ENCODE measurements around the gene ANKRD65.
"Not testable (repeated sequence)": the region's sequence is repeated elsewhere in the genome, so short reads cannot be mapped to it uniquely, and the experiment has no call there.

ANKRD65 gene

DNA sequence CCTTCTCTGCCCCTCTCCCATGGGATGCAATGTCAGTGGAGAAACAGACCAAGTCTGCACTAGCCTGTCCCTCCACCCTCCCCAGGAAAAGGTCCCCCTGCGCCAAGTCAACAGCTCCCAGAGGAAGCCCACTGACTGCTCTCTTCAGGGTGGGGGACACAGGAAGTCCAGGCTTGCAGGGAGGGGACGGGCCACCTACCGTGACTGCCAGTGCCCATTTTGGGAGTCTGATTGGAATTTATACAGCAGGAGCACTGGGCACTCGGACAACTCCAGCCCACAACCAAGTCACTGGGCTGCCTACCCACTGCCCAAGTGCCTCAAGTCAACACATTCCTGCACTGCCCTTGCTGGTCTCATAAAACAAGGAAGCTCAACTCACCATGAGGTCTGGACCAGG, 28.1 kb downstream of the ANKRD65 start:
- no peak for DNase-seq

DNA sequence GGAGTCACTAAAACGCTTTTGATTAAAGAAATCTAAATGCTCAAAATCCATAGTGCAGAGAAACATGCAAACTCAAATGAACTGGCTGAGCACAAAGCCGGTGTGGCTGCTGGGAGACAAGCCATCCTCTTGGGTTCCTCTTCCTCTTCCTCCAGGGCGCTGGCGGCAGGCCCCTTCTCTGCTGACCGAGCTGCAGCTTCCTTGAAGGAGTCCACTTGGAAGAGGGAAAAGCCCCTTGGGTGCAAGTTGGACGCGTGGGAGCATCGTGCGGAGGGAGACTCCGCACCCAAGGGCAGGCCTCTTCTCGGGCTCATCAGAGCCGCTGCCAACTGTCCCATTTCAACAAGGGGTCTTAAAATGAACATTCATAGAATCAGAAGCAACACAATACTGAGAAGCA, 29.9 kb downstream of the ANKRD65 start:
- DNase-seq: no peak

DNA sequence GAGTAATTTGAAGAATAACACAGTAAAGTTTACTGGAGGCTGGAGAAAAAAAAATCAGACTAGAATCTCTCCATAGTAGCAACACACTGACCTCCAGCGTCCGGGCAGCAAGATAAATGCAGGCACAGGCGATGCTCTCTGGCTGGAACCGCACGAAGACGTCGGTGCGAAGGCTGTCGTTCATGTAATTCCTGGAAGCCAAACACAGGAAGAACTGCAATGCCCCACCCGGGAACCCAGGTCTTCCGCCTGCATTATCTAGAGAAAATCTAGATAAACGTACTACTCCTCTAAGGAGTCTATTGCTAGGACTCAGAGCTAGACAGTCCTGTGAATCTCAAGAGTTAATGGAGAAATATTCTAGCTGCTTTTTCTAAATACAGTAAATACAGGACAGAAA, 30.4 kb downstream of the ANKRD65 start:
- no peak for DNase-seq

DNA sequence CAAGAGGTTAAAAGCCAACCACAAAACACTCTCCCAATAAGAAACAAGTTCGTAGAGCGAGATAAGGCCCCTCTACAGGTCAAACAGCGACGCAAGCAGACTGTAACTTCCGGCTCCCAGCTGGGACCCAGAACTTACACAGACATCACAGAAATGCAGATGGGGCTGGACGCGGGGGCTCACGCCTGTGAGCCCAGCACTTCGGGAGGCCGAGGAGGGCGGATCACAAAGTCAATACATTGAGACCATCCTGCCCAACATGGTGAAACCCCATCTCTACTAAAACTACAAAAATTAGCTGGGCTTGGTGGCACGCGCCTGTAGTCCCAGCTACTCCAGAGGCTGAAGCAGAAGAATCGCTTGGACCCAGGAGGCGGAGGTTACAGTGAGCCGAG, 33.0 kb downstream of the ANKRD65 start:
- no peak for DNase-seq

DNA sequence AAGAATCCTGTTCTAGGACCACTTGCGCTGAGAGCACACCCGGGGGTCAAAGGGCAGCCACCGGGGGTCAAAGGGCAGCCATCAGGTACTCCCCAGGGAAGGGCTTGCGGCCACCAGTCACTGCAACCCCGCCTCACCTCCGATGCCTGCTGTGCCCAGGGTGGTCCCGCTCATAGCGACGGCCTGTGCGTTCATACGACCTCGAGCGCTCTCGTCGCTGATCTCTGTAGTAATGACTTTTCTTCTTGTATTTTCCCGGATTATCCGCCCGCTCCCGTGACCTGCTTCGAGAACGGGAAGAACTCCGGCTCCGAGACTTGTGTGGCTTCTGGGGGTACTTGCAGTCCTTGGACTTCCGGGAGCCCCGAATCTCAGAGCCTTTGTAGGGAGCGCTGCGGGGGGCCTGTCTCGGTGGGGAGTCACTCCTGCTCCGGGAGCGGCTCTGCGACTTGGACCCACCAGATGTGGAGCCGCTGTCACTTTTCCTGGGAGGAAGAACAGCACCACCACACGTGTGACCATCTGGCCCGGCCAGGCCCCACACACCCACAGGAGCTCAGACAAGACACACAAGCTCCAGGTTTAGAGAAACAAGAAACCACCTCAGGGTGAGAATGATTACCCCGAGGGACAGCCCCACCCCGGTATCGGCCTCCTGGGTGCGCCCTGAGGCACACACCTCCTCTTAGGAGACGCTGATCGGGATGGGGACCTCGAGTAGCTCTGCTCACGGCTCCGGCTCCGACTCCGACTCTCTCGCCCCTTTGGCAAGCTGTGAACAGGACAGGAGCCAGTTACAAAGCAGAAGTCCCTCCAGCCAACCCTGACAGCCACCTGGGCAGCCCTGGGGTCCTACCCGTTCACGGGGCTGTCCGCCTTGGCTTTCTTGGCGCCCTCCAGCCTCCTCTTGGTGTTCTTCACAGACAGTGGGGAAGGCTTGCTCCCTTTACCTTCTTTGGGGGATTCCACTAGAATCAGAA, 33.7 kb downstream of the ANKRD65 start:
- DNase-seq: no peak

DNA sequence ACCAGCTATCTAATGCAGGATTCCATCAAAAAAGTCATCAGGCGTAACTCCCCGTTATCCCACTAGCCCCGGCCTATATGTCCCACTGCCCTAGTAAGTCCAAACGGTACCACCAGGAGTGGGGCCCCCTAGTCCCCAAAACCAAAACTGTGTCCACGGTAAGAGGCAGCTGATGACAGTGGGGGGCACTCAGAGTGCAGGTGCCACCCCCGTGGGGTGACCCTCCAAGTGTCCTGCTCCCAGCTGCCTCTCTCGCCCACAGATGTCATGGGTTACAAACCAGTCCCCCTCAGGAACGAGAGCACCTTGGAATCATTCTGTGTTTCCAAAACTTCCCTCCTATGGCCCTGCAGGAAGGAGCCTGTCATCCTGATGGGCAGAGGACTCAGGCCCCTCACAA, 35.1 kb downstream of the ANKRD65 start:
- DNase-seq: no peak

DNA sequence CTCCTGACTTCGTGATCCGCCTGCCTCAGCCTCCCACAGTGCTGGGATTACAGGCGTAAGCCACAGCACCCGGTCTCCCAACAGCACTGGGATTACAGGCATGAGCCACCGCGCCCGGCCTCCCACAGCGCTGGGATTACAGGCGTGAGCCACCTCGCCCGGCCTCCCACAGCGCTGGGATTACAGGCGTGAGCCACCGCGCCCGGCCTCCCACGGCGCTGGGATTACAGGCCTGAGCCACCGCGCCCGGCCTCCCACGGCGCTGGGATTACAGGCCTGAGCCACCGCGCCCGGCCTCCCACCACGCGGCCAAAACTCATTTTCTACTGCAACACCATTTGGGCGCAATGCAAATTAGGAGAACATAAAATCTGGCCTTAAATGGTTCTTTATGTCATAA, 35.7 kb downstream of the ANKRD65 start:
- not testable (repeated sequence) for DNase-seq

DNA sequence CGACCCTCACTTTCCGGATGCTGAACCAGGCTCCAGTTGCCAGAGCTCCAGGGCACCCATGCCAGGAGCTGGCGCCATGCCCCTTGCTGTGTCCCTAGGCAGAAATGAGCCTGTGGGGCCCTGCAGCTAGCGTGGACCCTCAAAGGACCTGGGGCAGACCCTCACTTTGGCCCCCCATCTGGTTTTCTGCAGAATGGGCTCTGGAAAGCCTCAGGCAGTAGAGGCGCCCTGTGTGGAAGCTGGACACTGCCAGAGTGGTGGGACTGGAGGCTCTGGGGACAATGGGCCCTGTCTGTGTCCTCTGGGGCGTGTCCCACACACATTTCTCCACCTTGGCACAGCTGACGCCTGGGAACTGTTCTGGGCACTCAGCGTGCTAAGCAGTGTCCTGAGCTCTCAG, 39.8 kb downstream of the ANKRD65 start:
- no peak for DNase-seq

DNA sequence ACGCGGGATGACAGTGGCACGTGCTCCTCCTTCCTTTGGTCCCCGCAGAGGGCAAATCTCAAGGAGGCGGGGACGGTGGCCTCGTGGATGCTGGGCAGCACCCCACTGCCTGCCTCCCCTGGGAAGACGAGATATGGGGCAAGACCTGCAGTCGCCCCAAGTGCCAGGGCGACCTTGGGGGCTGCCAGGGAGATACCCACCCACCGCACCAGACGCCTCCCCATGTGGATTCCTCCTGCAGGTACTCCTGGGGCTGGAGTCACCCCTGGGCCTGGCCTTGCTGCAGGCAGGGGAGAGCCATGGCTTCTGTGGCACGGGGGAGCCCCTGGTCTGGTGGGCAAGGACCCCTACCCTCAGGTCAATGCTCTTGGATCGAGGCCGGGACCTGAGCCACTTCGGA, 40.2 kb downstream of the ANKRD65 start:
- no peak for DNase-seq

DNA sequence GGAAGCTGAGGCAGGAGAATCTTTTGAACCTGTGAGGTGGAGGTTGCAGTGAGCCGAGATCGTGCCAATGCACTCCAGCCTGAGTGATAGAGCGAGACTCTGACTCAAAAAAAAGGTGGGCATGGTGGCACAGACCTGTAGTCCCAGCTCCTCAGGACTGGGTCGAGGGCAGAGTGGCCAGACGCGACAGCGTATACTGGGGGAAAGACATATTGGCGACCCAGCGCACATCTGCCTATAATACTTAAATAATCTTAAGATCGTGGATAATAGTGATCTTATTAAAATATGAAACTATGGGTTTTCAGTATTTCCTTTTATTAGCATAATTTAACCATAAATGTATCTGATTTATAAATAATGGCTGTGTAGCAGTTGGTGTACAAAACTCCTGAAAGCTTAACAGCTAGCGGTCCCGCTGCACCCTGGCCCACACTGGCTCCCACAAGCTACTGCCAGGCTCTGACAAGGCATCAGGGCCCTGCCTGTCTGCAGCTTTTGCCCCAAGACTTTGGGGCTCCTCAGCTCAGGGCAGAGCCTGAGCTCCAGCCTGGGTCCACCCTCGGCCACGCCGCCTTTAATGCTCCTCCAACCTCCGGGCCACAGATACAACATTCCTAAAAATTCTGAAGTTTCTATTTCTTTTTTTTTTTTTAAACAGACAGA, 43.4 kb downstream of the ANKRD65 start:
- no peak for DNase-seq

DNA sequence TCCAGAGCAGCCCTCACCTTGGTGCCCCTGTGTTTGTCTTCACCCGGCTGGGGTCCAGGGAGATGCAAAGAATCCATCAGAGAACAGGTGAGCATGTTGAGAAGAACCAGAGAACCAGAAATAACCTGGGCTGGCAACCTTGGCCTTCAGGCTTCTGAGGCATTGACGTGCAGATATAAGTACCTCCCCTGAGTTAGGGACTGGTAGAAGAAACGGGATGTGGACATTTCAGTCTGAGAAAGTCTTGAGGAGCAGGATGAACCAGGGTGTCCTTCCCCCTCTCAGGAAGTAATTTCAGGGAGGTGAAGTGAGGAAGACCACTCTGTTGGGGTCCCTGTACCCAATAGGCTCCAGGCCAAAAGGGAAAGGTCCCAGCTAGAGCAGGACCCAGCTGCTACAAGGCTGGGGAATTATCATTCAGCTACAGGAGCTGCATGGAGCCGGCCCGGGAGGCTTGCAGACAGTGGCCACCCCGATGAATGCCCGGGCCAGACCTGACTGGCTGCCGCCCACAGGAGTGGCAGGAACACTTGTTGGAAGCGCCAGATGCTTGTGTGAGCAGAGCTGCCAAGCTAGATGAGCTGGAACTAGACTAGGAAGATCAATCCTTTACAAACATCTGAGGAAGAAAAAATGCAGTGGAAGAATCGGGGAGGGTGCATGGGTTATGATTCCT, 44.4 kb downstream of the ANKRD65 start:
- no peak for DNase-seq

DNA sequence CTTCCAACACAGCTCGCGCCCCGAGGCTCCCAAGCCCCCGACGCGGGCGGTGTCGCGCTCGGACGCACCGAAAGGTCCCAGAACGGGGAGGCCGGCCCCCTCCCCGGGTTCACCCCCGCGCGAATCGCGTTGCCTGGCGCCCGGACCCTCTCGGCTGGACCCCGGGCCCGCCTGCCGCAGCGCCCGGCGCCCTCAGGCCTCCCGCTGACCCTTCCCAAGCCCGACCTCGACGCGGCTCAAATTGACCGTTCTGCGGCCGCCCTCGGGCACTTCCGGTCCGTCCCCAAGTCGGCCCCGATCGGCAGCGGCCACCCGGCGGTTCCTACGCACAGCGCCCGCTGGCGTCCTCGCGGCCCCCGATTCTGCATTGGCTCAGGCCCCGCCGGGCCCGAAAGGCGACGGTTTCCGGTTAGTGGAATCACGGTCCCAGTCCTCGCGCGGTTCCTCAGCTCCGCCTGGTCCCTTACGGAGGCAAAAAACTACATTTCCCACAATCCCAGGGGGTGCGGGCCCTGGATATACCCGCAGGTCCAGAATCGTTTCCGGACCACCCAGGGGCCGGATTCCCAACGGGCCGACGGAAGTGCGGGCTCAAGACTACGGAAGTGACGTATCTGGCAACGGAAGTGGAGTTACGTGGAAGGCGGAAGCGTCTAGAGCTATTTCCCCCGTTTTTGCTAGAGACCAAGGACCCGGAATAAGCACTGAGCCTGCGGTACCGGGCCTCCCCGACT, 46.0 kb downstream of the ANKRD65 start, which contains the start of gene AURKAIP1:
AURKAIP1 (minus strand) TSS at position 279 of the 734 bp plus-strand sequence. CDS start 451 bp downstream, outside the sequence.
- DNase-seq: peak; percentile 88 to 93 (median 91)

DNA sequence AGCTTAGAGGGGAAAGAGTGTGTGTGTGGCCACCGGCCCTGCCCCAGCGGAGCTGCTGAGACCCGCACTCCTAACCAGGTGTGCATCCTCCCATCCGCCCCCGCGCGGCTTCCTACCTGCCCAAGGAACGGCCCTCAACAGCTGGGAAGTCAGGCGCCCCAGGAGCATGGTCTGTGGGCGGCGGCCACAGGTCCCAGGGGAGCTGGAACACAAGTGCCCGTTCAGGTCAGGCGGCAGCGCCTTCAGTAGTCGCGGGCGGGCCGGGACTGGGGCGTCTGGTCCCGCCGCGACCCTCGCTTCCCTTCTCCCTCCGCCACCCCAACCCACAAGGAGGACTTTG, 46.5 kb downstream of the ANKRD65 start:
- no peak for DNase-seq

DNA sequence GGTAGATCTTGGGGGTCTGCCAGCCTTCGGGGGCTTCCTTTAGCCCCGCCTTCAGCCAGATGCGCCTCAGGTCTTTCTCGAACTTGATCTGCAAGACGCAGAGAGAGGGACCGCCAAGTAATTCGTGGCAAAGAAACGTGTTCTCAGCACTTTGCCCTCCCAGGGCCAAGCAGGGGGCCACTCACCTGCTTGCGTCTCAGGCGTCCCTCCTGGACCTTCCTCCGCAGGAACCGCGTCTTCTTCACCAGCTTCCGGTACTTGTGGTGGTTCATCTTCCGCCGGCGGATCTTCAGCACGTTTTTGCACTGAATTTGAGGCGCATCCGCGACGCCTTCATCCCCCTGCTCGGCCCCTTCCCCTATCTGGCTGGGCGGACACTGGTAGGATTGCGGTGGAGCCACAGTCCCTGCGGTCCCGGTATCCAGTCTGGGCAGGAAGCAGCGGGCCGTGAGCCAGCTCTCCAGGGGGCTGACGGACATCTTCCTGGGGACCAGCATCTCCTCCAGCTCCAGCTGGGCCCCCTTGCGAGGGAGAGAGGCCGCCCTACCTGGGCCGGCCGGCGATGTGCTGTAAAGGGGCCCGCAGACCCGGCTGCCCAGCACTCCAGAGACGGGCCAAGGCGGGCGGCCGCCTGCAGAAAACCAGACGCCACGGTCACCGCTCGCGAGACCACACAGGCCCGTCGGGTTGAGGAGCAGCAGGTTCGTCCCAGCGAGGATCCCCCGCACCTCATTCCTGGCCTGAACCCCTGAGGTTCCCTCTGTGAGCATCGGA, 47.1 kb downstream of the ANKRD65 start:
- DNase-seq: no peak

DNA sequence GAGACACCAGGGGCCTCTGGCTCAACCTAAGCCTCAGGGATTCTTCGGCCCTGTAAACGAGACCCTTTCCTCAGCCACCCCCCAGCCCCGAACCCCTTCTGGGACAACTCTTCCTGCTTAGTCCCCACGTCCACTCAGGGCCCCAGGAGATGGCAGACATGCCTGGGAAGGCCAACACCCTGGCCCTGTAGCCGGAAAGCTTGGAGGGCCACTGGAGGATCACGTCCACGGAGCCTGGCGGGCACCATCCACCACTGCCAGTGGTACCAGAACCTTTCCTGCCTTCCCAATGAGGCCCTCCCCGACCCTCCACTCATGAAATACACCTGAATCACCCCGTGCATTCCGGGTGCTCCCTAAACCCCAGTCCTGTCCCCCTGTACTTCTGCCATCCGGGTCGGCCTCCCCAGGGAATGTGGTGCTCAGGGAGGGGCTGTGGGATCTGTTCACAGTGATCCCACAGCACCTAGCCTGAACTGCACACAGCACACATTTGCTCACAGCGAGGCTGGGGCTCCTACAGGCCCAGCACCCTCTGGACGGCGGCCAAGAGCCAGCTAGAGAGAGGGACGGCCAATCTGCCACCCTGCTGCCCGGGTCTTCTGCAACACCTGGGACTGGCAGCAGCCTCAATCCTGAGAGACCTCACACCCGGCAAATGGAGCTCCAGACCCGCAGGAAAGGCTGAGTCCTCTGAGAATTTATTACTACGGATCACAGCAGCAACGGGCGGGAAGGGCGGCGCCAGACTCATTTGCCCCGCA, 47.8 kb downstream of the ANKRD65 start:
- DNase-seq: no peak

DNA sequence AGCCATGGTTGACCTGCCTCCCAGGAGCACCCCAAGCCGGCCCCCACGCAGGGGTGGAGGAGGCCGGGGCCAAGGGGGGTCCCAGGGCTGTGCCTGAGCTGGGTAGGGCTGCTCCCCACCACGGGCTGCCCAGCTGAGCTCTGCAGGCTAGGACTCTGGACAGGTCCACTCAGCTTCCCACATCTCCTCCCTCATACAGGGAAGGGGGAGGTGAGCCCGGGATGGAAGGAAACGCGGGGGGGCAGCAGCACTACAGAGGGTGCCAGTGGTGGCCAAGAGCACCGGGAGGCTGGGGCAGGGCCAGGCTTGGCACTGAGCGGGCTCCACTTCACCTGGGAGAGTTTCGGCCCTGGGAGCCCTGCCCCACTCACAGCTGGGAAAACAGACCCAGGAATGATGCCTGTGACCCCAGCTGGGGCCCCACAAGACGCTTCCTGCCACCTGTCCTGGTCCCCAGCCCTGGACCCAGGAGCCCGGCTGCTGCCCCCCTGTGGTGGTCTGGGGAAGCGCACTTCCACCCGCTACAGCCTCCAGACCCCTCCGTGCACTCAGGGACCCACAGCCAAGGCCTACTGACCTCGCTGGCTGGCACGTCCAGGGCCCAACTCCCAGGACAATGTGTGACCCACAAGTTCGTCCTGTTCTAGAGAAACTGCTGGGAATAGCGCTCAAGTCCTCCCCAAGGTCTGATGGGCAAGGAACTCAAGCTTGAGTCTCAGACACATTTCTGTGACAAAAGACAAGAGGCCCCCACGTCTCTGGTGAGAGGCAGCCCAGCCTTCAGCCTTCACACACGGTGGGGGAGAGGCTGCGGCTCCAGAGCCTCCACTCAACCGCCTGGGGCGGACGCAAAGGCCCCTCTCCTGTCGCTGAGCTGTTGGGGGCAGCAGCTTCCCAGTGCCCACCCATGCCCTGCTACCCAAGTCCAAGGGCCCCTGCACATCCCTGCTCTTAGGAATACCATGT, 49.0 kb downstream of the ANKRD65 start:
- peak; percentile 59 to 75 (median 67) for DNase-seq

DNA sequence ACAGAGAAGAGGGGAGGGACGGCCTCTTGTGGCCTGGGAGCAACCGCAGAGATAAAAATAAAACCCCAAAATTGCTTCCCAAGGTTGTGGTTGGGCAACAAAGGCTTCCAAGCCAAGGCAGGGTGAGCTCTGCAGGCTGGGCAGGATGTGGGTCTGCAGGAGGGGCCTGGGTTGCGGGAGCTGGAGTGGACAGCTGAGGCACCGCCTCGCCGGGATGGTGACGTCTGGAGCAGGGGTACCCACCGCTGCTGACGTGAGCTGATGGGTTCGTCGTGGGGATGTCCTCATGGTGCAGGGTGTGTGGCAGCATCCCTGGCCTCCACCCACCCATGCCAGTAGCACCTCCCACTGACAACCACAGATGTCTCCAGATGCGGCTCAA, 49.7 kb downstream of the ANKRD65 start:
- DNase-seq: no peak

DNA sequence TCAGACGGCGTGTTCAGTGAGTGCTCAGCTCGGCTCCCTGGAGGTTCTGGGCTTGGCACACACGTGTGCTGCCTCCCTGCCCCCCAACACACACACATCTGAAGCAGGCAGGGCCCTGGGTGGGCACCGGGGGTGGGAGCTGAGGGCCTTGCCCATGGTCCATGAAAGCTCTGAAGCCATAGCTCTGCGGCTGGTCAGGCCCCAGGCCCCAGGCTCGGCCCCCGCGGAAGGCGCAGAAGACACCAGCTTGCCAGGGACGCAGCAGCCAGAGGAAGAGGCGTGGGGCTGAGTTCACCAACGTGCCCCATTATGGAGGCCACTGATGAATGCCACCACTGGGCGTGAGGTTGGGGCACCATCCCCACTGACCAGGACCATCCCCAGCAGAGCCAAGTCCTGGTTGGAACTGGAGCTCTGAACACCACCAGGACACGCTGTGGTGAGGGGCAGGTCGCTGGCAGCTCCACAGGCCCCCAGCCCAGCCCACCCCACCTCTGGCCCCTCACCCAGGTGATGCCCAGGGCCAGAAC, 50.2 kb downstream of the ANKRD65 start:
- no peak for DNase-seq

DNA sequence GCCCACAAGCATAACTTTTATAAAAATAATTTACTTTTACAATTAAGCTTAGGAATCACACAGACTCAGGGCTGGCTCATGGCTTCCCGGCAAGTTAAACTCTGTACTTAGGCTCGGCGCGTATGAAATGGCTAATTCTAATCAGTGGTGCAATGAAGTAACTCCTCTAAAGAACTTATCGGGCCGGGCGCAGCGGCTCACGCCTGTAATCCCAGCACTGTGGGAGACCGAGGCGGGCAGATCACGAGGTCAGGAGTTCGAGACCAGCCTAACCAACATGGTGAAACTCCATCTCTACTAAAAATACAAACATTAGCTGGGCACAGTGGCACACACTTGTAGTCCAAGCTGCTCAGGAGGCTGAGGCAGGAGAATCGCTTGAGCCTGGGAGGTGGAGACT, 51.0 kb downstream of the ANKRD65 start:
- DNase-seq: not testable (repeated sequence)
